ENCODE results near the gene ZFYVE19.

GRCh38 chr15:40796512-40796911 lies 10.4 kb upstream of the ZFYVE19 start:
- TF ChIP-seq POLR2A (IDR thresholded peaks at IDR 0.05) (no peak), CTCF (IDR thresholded peaks at IDR 0.05) (no peak)
